Esophagus squamous epithelium (tissue), 4 donors: Measurements from ENCODE around the gene CDK18.

ENCODE experiments used
- POLR2A ChIP-seq, 4 donors: fragments of 450-650 bp; IDR thresholded peaks; one replicate each; pipeline ENCODE4 v1.6.1; 2017; ENCODE audit warnings: antibody characterized with exemption in 4 of 4, mild to moderate bottlenecking in 4 of 4, moderate library complexity in 3 of 4
- TF ChIP-seq, protein P1 (sequence below), 6 experiments: fragments of 450-650 bp in 4 of 6; fragments of 200-600 bp in 2 of 6; sonication (generic) in 2 of 6; IDR thresholded peaks; one replicate each; pipeline ENCODE4 v1.5.1; 2016 to 2019; ENCODE audit warnings: antibody characterized with exemption in 6 of 6, mild to moderate bottlenecking in 4 of 6, moderate library complexity in 4 of 6

DNA sequence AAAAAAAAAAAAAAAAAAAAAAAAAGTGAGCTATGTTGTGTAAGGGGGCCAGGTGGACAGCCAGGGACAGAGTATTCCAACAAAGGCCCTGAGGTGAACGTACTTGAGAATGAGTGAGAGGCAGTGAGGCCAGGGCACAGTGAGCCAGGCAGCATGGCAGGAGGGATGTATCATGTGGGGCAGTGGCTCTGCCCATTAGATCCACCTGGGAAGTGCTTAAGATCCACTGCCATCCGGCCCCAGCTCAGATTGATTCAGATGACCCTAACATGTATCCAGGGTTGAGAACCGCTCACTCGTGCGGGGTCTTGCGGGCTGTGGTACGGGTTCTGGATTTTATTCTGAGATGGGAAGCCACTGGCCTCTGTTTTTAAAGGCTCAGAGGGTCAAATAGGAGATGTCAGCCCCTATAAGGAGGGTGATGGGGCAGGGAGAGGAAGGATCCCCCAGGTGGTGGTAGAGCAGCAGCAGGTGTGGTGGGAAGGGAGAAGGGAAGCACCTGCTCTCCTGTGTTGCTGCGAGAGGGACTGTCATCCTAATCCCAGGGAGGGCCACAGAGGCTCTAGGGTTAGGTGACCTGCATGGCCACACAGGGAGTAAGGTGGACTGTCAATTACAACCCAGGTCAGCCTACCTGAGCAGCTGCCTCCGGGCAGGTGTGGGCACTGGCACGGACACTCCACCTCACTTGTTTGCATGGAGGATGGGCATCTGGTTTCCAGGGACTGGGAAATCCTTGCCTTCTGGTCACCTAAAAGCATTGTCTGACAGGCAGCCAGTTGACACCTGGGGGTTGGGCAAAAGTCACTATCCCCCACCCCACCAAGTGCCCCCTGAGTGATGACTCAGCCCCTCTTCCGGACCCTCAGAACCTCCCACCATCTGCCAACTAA is 31.6 kb downstream of the CDK18 start:
- TF ChIP-seq, protein P1, sequence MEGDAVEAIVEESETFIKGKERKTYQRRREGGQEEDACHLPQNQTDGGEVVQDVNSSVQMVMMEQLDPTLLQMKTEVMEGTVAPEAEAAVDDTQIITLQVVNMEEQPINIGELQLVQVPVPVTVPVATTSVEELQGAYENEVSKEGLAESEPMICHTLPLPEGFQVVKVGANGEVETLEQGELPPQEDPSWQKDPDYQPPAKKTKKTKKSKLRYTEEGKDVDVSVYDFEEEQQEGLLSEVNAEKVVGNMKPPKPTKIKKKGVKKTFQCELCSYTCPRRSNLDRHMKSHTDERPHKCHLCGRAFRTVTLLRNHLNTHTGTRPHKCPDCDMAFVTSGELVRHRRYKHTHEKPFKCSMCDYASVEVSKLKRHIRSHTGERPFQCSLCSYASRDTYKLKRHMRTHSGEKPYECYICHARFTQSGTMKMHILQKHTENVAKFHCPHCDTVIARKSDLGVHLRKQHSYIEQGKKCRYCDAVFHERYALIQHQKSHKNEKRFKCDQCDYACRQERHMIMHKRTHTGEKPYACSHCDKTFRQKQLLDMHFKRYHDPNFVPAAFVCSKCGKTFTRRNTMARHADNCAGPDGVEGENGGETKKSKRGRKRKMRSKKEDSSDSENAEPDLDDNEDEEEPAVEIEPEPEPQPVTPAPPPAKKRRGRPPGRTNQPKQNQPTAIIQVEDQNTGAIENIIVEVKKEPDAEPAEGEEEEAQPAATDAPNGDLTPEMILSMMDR (IDR thresholded peaks at IDR 0.05): no peak
- no peak for TF ChIP-seq POLR2A (IDR thresholded peaks at IDR 0.05)
